Stomach (tissue), 9 donors: ENCODE measurements around the gene IRF2BP2. TPM values are rescaled to one million over a fixed set of nuclear protein-coding genes. Genes with fewer than 3 reads are reported as not detected.
A peak's percentile ranks its signal among the peaks of the same experiment; 100 is the strongest.

Experiments
- DNase-seq, 2 donors: peaks; one replicate each; pipeline versions ENCODE4 v3.0.0 to v3.0.0-alpha.2; 2013 to 2019
- H3K27ac ChIP-seq, 5 donors: fragments of 200-600 bp in 4 of 5; sonication (generic) in 4 of 5; one replicate each; pipeline ENCODE4 v1.5.1; 2013 to 2019; ENCODE audit warnings: mild to moderate bottlenecking in 1 of 5, moderate library complexity in 1 of 5
- H3K27me3 ChIP-seq, 3 donors: fragments of 200-600 bp; sonication (generic); one replicate each; pipeline ENCODE4 v1.5.1; 2017 to 2019; ENCODE audit warnings: mixed run types in 1 of 3
- H3K36me3 ChIP-seq, 4 donors: fragments of 200-600 bp; sonication (generic); 1 replicate in 3 of 4; 2 replicates in 1 of 4; pipeline ENCODE4 v1.5.1; 2016 to 2019
- H3K4me1 ChIP-seq, 4 donors: fragments of 200-600 bp; sonication (generic); one replicate each; pipeline ENCODE4 v1.5.1; 2016 to 2019
- H3K4me3 ChIP-seq, 4 donors: fragments of 200-600 bp; sonication (generic) in 3 of 4; one replicate each; pipeline ENCODE4 v1.5.1; 2016 to 2019; ENCODE audit warnings: mild to moderate bottlenecking in 1 of 4
- H3K9me3 ChIP-seq, 4 donors: fragments of 200-600 bp; sonication (generic); one replicate each; pipeline ENCODE4 v1.5.1; 2016 to 2019
- EP300 ChIP-seq: sonication (generic); formaldehyde crosslinking; IDR thresholded peaks from one replicate; pipeline ENCODE4 v1.6.1; 2017; ENCODE audit warnings: antibody characterized with exemption
- POLR2A ChIP-seq, 4 donors: fragments of 450-650 bp; IDR thresholded peaks; one replicate each; pipeline ENCODE4 v1.6.1; 2016; ENCODE audit warnings: antibody characterized with exemption in 4 of 4, control low read depth in 2 of 4, mild to moderate bottlenecking in 1 of 4, moderate library complexity in 1 of 4
- POLR2AphosphoS5 ChIP-seq, 3 donors: sonication (generic); formaldehyde crosslinking; IDR thresholded peaks; one replicate each; pipeline ENCODE4 v1.6.1; 2016; ENCODE audit warnings: antibody characterized with exemption in 3 of 3
- WGBS, 5 donors: extraction: QIAGEN DNeasy Blood & Tissue Kit in 3 of 5; methylation state at CpG; one replicate each; pipeline versions ENCODE4 v1.1.5 to v1.1.7; 2013 to 2018; 5-methylcytosine and 5-hydroxymethylcytosine counted together
- intact Hi-C: fragments of 100-400 bp; cut with DNase I; formaldehyde crosslinking; loops from one replicate; pipeline ENCODE4 v1.15.1; 2023; ENCODE audit warnings: low total_unique reads
- polyA plus RNA-seq, 3 donors: library from polyadenylated mRNA; stranded (reverse); fragments of 200-250 nt; gene quantifications; one replicate each; pipeline ENCODE4 v1.2.3, GENCODE V29; 2013
- total RNA-seq, 5 donors: library from RNA; depleted of rRNA; stranded (reverse); fragments of >200 nt; gene quantifications; one replicate each; pipeline versions ENCODE4 v1.1.0 to v1.2.3, GENCODE V29; 2014 to 2016
- TF ChIP-seq, protein P1 (sequence below), 7 experiments: fragments of 450-650 bp in 4 of 7; fragments of 200-600 bp in 3 of 7; sonication (generic) in 3 of 7; IDR thresholded peaks; one replicate each; pipeline ENCODE4 v1.5.1; 2016 to 2019; ENCODE audit warnings: antibody characterized with exemption in 7 of 7, control low read depth in 2 of 7, mild to moderate bottlenecking in 1 of 7
- donor health status: healthy with polysubstance abuse.
- donor health status: Bipolar disorder and iron deficiency.
- donor health status: healthy.

Gene IRF2BP2
- total and polyA plus RNA-seq, 8 donors: 39.6 to 218 (median 63.1) TPM

- H3K4me1 ChIP-seq: peaks cover 0 to 42% (median 19%) of the 10 kb centered on the region in 4 donors
Measured at GRCh38 chr1:234624724-234625117, 14.7 kb upstream of the IRF2BP2 start.

DNA sequence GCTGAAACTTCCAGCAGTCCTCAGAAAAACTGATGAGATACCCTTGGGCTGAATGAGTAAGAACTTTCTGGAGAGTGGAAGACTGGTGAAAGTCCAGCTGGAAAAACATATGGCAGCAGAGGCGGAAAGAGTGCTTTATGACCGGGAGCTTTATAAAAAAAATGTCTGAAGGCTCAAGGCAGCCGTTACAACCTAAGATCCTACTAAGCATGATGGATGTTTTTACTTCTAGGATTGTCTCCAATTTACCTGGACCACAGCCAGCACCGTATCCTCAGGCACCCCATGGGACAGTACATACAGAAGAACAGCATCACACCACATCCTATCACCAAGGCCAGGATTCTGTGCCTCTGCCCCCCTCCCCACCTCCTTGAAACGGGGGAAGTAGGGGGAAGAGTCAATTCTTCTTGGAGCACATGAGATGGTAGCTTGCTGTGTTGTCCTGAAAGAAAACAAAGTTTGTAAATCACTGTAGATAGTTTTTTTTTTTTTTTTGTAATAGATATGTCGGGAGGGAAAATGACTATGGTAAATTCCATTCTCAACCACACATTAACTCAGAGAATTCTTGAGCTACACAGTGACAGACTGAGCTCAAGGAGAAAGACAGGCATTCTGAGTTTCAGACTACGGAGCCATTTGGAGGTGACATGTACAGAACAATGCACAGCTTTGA, 11.8 kb upstream of the IRF2BP2 start:
- intact Hi-C loops: loop anchor here (10.0 kb wide), 1 partner anchor 83 kb away; no protein-coding TSS in a partner anchor
- Histone ChIP-seq H3K36me3 (no peaks in the 10 kb centered on the region), H3K4me1 (peaks cover 8 to 57% (median 26%) of the 10 kb centered on the region in 4 donors)

More at GRCh38 chr1:234624724-234625117, 14.7 kb upstream of the IRF2BP2 start:
- H3K27me3 ChIP-seq: no peaks in the 10 kb centered on the region
- intact Hi-C loops: loop anchor here (10.0 kb wide), 1 partner anchor 80 kb away; no protein-coding TSS in a partner anchor
- no peak overlapping the region for H3K4me3 ChIP-seq
- WGBS, 5 donors: 37 to 51% (median 44%) methylated on average over 3 of the region's 3 CpGs
- DNase-seq: no peak
- peak overlapping the region; percentile 8 to 74 (median 71) for H3K27ac ChIP-seq
- TF ChIP-seq POLR2A (IDR thresholded peaks at IDR 0.05): no peak
- TF ChIP-seq POLR2AphosphoS5 (IDR thresholded peaks at IDR 0.05): no peak
- TF ChIP-seq, protein P1, sequence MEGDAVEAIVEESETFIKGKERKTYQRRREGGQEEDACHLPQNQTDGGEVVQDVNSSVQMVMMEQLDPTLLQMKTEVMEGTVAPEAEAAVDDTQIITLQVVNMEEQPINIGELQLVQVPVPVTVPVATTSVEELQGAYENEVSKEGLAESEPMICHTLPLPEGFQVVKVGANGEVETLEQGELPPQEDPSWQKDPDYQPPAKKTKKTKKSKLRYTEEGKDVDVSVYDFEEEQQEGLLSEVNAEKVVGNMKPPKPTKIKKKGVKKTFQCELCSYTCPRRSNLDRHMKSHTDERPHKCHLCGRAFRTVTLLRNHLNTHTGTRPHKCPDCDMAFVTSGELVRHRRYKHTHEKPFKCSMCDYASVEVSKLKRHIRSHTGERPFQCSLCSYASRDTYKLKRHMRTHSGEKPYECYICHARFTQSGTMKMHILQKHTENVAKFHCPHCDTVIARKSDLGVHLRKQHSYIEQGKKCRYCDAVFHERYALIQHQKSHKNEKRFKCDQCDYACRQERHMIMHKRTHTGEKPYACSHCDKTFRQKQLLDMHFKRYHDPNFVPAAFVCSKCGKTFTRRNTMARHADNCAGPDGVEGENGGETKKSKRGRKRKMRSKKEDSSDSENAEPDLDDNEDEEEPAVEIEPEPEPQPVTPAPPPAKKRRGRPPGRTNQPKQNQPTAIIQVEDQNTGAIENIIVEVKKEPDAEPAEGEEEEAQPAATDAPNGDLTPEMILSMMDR (IDR thresholded peaks at IDR 0.05): no peak
- TF ChIP-seq EP300: no peak
- H3K9me3 ChIP-seq: no peaks in the 10 kb centered on the region
- no peaks in the 10 kb centered on the region for H3K36me3 ChIP-seq

GRCh38 chr1:234621127-234621468, 11.1 kb upstream of the IRF2BP2 start:
- intact Hi-C loops: loop anchor here (10.0 kb wide), 1 partner anchor 84 kb away; no protein-coding TSS in a partner anchor
- H3K27me3 ChIP-seq: no peaks in the 10 kb centered on the region
- peaks cover 8 to 64% (median 33%) of the 10 kb centered on the region in 4 donors for H3K4me1 ChIP-seq
- no peak for TF ChIP-seq POLR2AphosphoS5 (IDR thresholded peaks at IDR 0.05)
- TF ChIP-seq, protein P1 (IDR thresholded peaks at IDR 0.05): no peak
- no peak for TF ChIP-seq EP300
- no peak for TF ChIP-seq POLR2A (IDR thresholded peaks at IDR 0.05)
- H3K4me3 ChIP-seq: no peak overlapping the region
- 83 to 93% (median 89%) methylated on average over 3 of the region's 3 CpGs for WGBS, 5 donors
- H3K9me3 ChIP-seq: no peaks in the 10 kb centered on the region
- H3K27ac ChIP-seq: peak overlapping the region in 1 of 5 donors; percentile 25
- no peak for DNase-seq
- no peaks in the 10 kb centered on the region for H3K36me3 ChIP-seq

More for the DNA sequence above, 11.8 kb upstream of the IRF2BP2 start:
- Histone ChIP-seq H3K27me3 (no peaks in the 10 kb centered on the region), H3K4me3 (no peak overlapping the region), H3K27ac (peak overlapping the region in 2 of 5 donors; percentile 10 to 25), H3K9me3 (no peaks in the 10 kb centered on the region)
- TF ChIP-seq POLR2A (IDR thresholded peaks at IDR 0.05): no peak
- no peak for TF ChIP-seq EP300
- no peak for TF ChIP-seq POLR2AphosphoS5 (IDR thresholded peaks at IDR 0.05)
- peak in 1 of 2 donors; percentile 82 for DNase-seq
- WGBS, 5 donors: 61 to 79% (median 65%) methylated on average over 7 of the region's 7 CpGs

GRCh38 chr1:234620272-234621126, 10.5 kb upstream of the IRF2BP2 start:
- Histone ChIP-seq H3K27me3 (no peaks in the 10 kb centered on the region), H3K36me3 (no peaks in the 10 kb centered on the region), H3K4me1 (peaks cover 8 to 68% (median 35%) of the 10 kb centered on the region in 4 donors), H3K27ac (peak overlapping the region in 4 of 5 donors; percentile 49 to 65 (median 60)), H3K9me3 (no peaks in the 10 kb centered on the region), H3K4me3 (no peak overlapping the region)
- intact Hi-C loops: loop anchor here (10.0 kb wide), 1 partner anchor 84 kb away; no protein-coding TSS in a partner anchor
- 60 to 72% (median 64%) methylated on average over 6 of the region's 6 CpGs for WGBS, 5 donors
- DNase-seq: no peak
- TF ChIP-seq, protein P1 (IDR thresholded peaks at IDR 0.05): peak in 1 of 7 experiments; percentile 18
- no peak for TF ChIP-seq POLR2AphosphoS5 (IDR thresholded peaks at IDR 0.05)
